Measurements from ENCODE around the gene CHPF. TPM values are rescaled to one million over a fixed set of nuclear protein-coding genes. Genes with fewer than 3 reads are reported as not detected.

The CHPF gene
- total RNA-seq, 4 donors from 2014 or later: 40.4 to 56.6 (median 52.6) TPM

GRCh38 chr2:219557791-219558785 lies 14.5 kb upstream of the CHPF start:
- H3K9me3 ChIP-seq: no peaks in the 10 kb centered on the region
- H3K4me1 ChIP-seq: peaks cover 2 to 12% (median 5%) of the 10 kb centered on the region in 3 donors
- TF ChIP-seq POLR2A (IDR thresholded peaks at IDR 0.05): no peak
- no peak for TF ChIP-seq CTCF (IDR thresholded peaks at IDR 0.05)
- H3K27me3 ChIP-seq: peaks cover 0 to 16% (median 2%) of the 10 kb centered on the region in 4 donors
- no peak for DNase-seq
- intact Hi-C loops (cut with DNase I): no loop called here
- no peak overlapping the region for H3K4me3 ChIP-seq
- peaks cover 0 to 18% (median 0%) of the 10 kb centered on the region in 3 donors for H3K36me3 ChIP-seq
- WGBS, 2 donors: 95% methylated on average over 6 of the region's 25 CpGs; no CpG with 5 or more reads in 1 of the 2 donors
- no peak overlapping the region for H3K27ac ChIP-seq

GRCh38 chr2:219557320-219557719 lies 13.7 kb upstream of the CHPF start:
- H3K4me1 ChIP-seq: peaks cover 6 to 20% (median 10%) of the 10 kb centered on the region in 3 donors
- DNase-seq: no peak
- H3K4me3 ChIP-seq: no peak overlapping the region
- H3K9me3 ChIP-seq: no peaks in the 10 kb centered on the region
- 90 to 97% methylated on average over 7 to 8 of the region's 21 CpGs for WGBS, 2 donors
- intact Hi-C loops (cut with DNase I): no loop called here
- TF ChIP-seq POLR2A (IDR thresholded peaks at IDR 0.05): no peak
- TF ChIP-seq CTCF (IDR thresholded peaks at IDR 0.05): no peak
- H3K27ac ChIP-seq: no peak overlapping the region
- H3K27me3 ChIP-seq: peaks cover 0 to 23% (median 3%) of the 10 kb centered on the region in 4 donors
- H3K36me3 ChIP-seq: peaks cover 0 to 11% (median 0%) of the 10 kb centered on the region in 3 donors

DNA sequence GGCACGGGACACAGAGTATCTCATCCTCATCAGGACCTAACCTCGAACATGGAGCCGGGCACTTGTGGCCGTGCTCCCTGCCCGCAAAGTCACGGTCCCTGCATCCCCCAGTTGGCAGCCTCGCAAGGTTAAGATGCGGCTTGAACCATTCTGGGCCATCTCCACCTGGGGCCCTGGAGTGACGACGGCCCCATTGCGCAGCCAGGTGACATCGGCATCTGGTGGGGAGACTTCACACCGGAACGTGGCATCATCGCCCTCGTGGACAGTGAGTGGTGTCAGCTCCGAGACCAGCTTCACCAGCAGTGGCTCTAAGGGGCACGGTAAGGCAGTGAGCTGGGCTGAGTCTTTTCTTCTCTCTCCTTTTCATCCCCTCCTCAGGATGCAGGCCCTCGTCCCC lies 12.8 kb upstream of the CHPF start:
- Histone ChIP-seq H3K9me3 (no peaks in the 10 kb centered on the region), H3K36me3 (peaks cover 0 to 4% (median 0%) of the 10 kb centered on the region in 3 donors), H3K4me1 (peaks cover 14 to 29% (median 18%) of the 10 kb centered on the region in 3 donors), H3K4me3 (no peak overlapping the region), H3K27ac (no peak overlapping the region), H3K27me3 (peaks cover 0 to 32% (median 3%) of the 10 kb centered on the region in 4 donors)
- no peak for DNase-seq
- intact Hi-C loops (cut with DNase I): no loop called here
- no peak for TF ChIP-seq POLR2A (IDR thresholded peaks at IDR 0.05)
- TF ChIP-seq CTCF (IDR thresholded peaks at IDR 0.05): no peak
- 85% methylated on average over 18 of the region's 19 CpGs; no CpG with 5 or more reads in 1 of the 2 donors for WGBS, 2 donors

DNA sequence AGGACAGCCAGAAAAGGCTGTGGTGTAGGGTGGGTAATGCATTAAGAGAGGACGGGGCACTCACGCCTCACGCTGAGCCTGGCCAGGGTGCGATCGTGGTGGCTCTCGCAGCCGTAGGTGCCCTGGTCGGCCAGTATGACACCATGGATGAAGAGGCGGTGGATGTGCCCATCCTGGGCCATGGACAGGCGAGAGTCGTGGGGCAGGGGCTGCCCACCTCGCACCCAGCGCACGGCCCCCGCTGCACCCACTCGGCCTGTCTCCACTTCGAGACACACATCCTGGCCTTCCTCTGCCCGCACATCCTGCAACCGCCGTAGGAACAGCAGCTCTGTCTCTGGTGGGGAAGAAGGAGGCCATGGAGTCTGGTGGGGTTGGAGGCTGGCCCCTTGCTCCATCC lies 12.3 kb upstream of the CHPF start:
- Histone ChIP-seq H3K4me1 (peaks cover 17 to 32% (median 18%) of the 10 kb centered on the region in 3 donors), H3K36me3 (peaks cover 0 to 4% (median 0%) of the 10 kb centered on the region in 3 donors), H3K4me3 (no peak overlapping the region), H3K27me3 (peaks cover 0 to 37% (median 3%) of the 10 kb centered on the region in 4 donors), H3K27ac (no peak overlapping the region), H3K9me3 (no peaks in the 10 kb centered on the region)
- intact Hi-C loops (cut with DNase I): no loop called here
- WGBS, 2 donors: 91 to 96% methylated on average over 9 to 20 of the region's 20 CpGs
- DNase-seq: no peak
- TF ChIP-seq POLR2A (IDR thresholded peaks at IDR 0.05) (no peak), CTCF (IDR thresholded peaks at IDR 0.05) (no peak)

DNA sequence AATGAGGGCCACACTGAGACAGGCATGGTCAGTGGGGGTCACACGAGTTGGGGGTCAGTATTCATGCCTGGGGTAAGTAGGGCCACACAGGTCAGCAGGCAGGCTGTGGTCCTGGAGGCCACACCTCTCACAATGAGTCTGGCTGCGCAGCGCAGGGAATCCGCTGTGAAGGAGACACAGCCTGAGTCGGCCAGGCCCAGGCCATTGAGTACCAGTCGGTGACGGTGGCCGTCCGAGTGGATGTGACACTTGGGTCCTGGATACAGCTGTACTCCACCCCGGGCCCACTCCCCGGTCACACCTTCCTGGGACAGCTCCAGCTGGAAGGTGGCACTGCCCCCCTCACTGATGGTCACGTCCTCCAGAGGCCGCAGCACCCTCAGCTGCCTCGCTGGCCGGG lies 10.7 kb upstream of the CHPF start:
- no peak for DNase-seq
- H3K36me3 ChIP-seq: peaks cover 0 to 4% (median 0%) of the 10 kb centered on the region in 3 donors
- TF ChIP-seq CTCF (IDR thresholded peaks at IDR 0.05): no peak
- TF ChIP-seq POLR2A (IDR thresholded peaks at IDR 0.05): no peak
- WGBS, 2 donors: 87 to 94% methylated on average over 6 to 7 of the region's 15 CpGs
- no peaks in the 10 kb centered on the region for H3K9me3 ChIP-seq
- H3K27me3 ChIP-seq: peaks cover 0 to 52% (median 3%) of the 10 kb centered on the region in 4 donors
- H3K27ac ChIP-seq: no peak overlapping the region
- no peak overlapping the region for H3K4me3 ChIP-seq
- peaks cover 17 to 25% (median 18%) of the 10 kb centered on the region in 3 donors for H3K4me1 ChIP-seq
- intact Hi-C loops (cut with DNase I): no loop called here

Data from esophagus squamous epithelium (tissue), 5 donors.